A549 (cell line): ENCODE results near the gene KCNQ5.

Experiments
- CTCF ChIP-seq: fragments of >200 bp; sonication (Bioruptor Twin); formaldehyde crosslinking; IDR thresholded peaks from 3 replicates; pipeline ENCODE4 v1.5.1; 2016
- MAX ChIP-seq: IDR thresholded peaks from 2 replicates; pipeline ENCODE4 v1.6.1; 2012
- RCOR1 ChIP-seq: fragments of 150-350 bp; IDR thresholded peaks from 2 replicates; pipeline ENCODE4 v1.6.1; 2014; ENCODE audit warnings: antibody characterized with exemption, low read length, low read depth
- SREBF2 ChIP-seq: fragments of 450-650 bp; IDR thresholded peaks from 2 replicates; pipeline ENCODE4 v1.6.1; 2014; ENCODE audit warnings: mild to moderate bottlenecking, moderate library complexity
- USF2 ChIP-seq: fragments of 450-650 bp; IDR thresholded peaks from 2 replicates; pipeline ENCODE4 v1.6.1; 2014; ENCODE audit warnings: antibody characterized with exemption

- TF ChIP-seq CTCF (no peak), RCOR1 (no peak), SREBF2 (no peak), USF2 (no peak), MAX (no peak)
These were observed 247.8 kb downstream of the KCNQ5 start for GRCh38 chr6:72869621-72870020.
